Loucy (cell line): ENCODE data around the gene MYOF.

ENCODE experiments used
- H2AFZ ChIP-seq: fragments of 200-600 bp; sonication (generic); 2 replicates; pipeline ENCODE4 v1.6.0; 2016; ENCODE audit warnings: antibody characterized with exemption, mild to moderate bottlenecking, low read length, moderate library complexity
- H3F3A ChIP-seq: fragments of 200-600 bp; 2 replicates; pipeline ENCODE4 v1.6.0; 2016; ENCODE audit warnings: antibody characterized with exemption, low read depth, mild to moderate bottlenecking
- H3K27me3 ChIP-seq: fragments of 200-600 bp; sonication (generic); 2 replicates; pipeline ENCODE4 v1.6.1; 2014; ENCODE audit warnings: low read length, mild to moderate bottlenecking; ENCODE audit not compliant: insufficient read depth, poor library complexity, severe bottlenecking
- H3K36me3 ChIP-seq: fragments of 200-600 bp; sonication (generic); 2 replicates; pipeline ENCODE4 v1.6.1; 2016; ENCODE audit warnings: low read length; ENCODE audit not compliant: insufficient read depth
- H3K4me1 ChIP-seq: fragments of 200-600 bp; sonication (generic); 2 replicates; pipeline ENCODE4 v1.5.1; 2014; ENCODE audit warnings: low read length, mild to moderate bottlenecking; ENCODE audit not compliant: insufficient read depth, poor library complexity, severe bottlenecking
- H3K4me2 ChIP-seq: fragments of 200-600 bp; sonication (generic); 2 replicates; pipeline ENCODE4 v1.6.0; 2014; ENCODE audit warnings: antibody characterized with exemption, low read length, low read depth, mild to moderate bottlenecking; ENCODE audit not compliant: poor library complexity, severe bottlenecking
- H3K4me3 ChIP-seq: fragments of 200-600 bp; sonication (generic); 2 replicates; pipeline ENCODE4 v1.5.1; 2014; ENCODE audit warnings: low read length, mild to moderate bottlenecking, mixed read lengths; ENCODE audit not compliant: poor library complexity, severe bottlenecking
- H3K79me2 ChIP-seq: fragments of 200-600 bp; sonication (generic); 2 replicates; pipeline ENCODE4 v1.6.1; 2014; ENCODE audit warnings: low read length; ENCODE audit not compliant: insufficient read depth
- H3K9ac ChIP-seq: fragments of 200-600 bp; sonication (generic); 2 replicates; pipeline ENCODE4 v1.6.0; 2014; ENCODE audit warnings: mild to moderate bottlenecking, low read depth, low read length, moderate library complexity; ENCODE audit not compliant: poor library complexity, severe bottlenecking
- H3K9me2 ChIP-seq: fragments of 200-600 bp; sonication (generic); replicated peaks from 2 replicates; pipeline ENCODE4 v1.6.1; 2016; ENCODE audit warnings: low read depth, low read length, mixed read lengths
- H3K9me3 ChIP-seq: fragments of 200-600 bp; sonication (generic); 2 replicates; pipeline ENCODE4 v1.6.1; 2014; ENCODE audit warnings: mild to moderate bottlenecking, antibody characterized with exemption, low read length, low read depth; ENCODE audit not compliant: insufficient read depth
- H4K20me1 ChIP-seq: fragments of 200-600 bp; sonication (generic); 2 replicates; pipeline ENCODE4 v1.6.0; 2014; ENCODE audit warnings: antibody characterized with exemption, low read length, mild to moderate bottlenecking; ENCODE audit not compliant: insufficient read depth, poor library complexity, severe bottlenecking
- CTCF ChIP-seq: fragments of 200-600 bp; sonication (generic); conservative IDR thresholded peaks from 2 replicates; pipeline ENCODE4 v1.5.1; 2014; ENCODE audit warnings: mild to moderate bottlenecking, antibody characterized with exemption, low read length
- EZH2phosphoT487 ChIP-seq: fragments of 200-600 bp; IDR thresholded peaks from 2 replicates; pipeline ENCODE4 v1.6.1; 2018; ENCODE audit warnings: antibody characterized with exemption, mild to moderate bottlenecking, moderate library complexity, borderline replicate concordance

Gene MYOF

GRCh38 chr10:93370961-93371360 lies 111.2 kb downstream of the MYOF start:
- Histone ChIP-seq H3K27me3 (no peaks in the 10 kb centered on the region), H2AFZ (no peak overlapping the region), H3K9me3 (no peaks in the 10 kb centered on the region), H3K4me1 (no peaks in the 10 kb centered on the region), H3K4me3 (no peak overlapping the region), H3K79me2 (no peaks in the 10 kb centered on the region), H3F3A (no peaks in the 10 kb centered on the region), H3K36me3 (no peaks in the 10 kb centered on the region), H3K4me2 (no peak overlapping the region), H3K9me2 (no peaks in the 10 kb centered on the region), H3K9ac (no peak overlapping the region), H4K20me1 (no peaks in the 10 kb centered on the region)
- TF ChIP-seq CTCF (no peak), EZH2phosphoT487 (no peak)

GRCh38 chr10:93369588-93370164 lies 112.5 kb downstream of the MYOF start:
- Histone ChIP-seq H3K27me3 (no peaks in the 10 kb centered on the region), H3K9me2 (no peaks in the 10 kb centered on the region)
- TF ChIP-seq EZH2phosphoT487 (no peak), CTCF (no peak)

GRCh38 chr10:93368210-93368609 lies 113.9 kb downstream of the MYOF start:
- Histone ChIP-seq H3K9me2 (no peaks in the 10 kb centered on the region), H3K4me3 (no peak overlapping the region), H3K79me2 (no peaks in the 10 kb centered on the region), H3K9me3 (no peaks in the 10 kb centered on the region), H3K9ac (no peak overlapping the region), H3K27me3 (no peaks in the 10 kb centered on the region), H3K36me3 (no peaks in the 10 kb centered on the region), H3F3A (no peaks in the 10 kb centered on the region), H3K4me1 (peaks cover 8% of the 10 kb centered on the region), H2AFZ (no peak overlapping the region), H3K4me2 (no peak overlapping the region), H4K20me1 (no peaks in the 10 kb centered on the region)
- TF ChIP-seq EZH2phosphoT487, result no peak
- TF ChIP-seq CTCF, result no peak

More at GRCh38 chr10:93369588-93370164, 112.5 kb downstream of the MYOF start:
- Histone ChIP-seq H4K20me1 (no peaks in the 10 kb centered on the region), H3K36me3 (no peaks in the 10 kb centered on the region), H2AFZ (no peak overlapping the region), H3K79me2 (no peaks in the 10 kb centered on the region), H3K4me2 (no peak overlapping the region), H3K9me3 (no peaks in the 10 kb centered on the region), H3K9ac (no peak overlapping the region), H3F3A (no peaks in the 10 kb centered on the region), H3K4me3 (no peak overlapping the region), H3K4me1 (peaks cover 8% of the 10 kb centered on the region)
